Astrocyte of the spinal cord (primary cell): Measurements from ENCODE around the gene MID2.
"Not testable (repeated sequence)": the region's sequence is repeated elsewhere in the genome, so short reads cannot be mapped to it uniquely, and the experiment has no call there.

ENCODE experiments used
- DNase-seq: peaks from one replicate; pipeline ENCODE4 v3.0.0; 2011; ENCODE audit warnings: low read depth, low spot score
- H3K4me3 ChIP-seq: 2 replicates; pipeline ENCODE4 v1.5.1; 2011; ENCODE audit warnings: low read depth, mild to moderate bottlenecking, low read length, moderate library complexity
- CTCF ChIP-seq: IDR thresholded peaks from 2 replicates; pipeline ENCODE4 v1.5.1; 2012; ENCODE audit warnings: low read depth, mild to moderate bottlenecking, low read length, inconsistent platforms
- in situ Hi-C: cut with HindIII; loops from 2 replicates; pipeline ENCODE4 v1.10.0; 2017; ENCODE audit warnings: low sequenced_read_pairs

Gene MID2

GRCh38 chrX:107935664-107936433, 110.2 kb downstream of the MID2 start:
- in situ Hi-C loops = no loop called here
- no peak for DNase-seq
- no peak for TF ChIP-seq CTCF
- H3K4me3 ChIP-seq = peak overlapping the region; percentile 35

GRCh38 chrX:107936434-107936730, 110.7 kb downstream of the MID2 start:
- H3K4me3 ChIP-seq = no peak overlapping the region
- in situ Hi-C loops = no loop called here
- TF ChIP-seq CTCF = no peak
- no peak for DNase-seq

GRCh38 chrX:107940095-107940494, 114.4 kb downstream of the MID2 start:
- no peak overlapping the region for H3K4me3 ChIP-seq
- no peak for DNase-seq
- in situ Hi-C loops = no loop called here
- TF ChIP-seq CTCF = no peak

GRCh38 chrX:107955337-107955736, 129.7 kb downstream of the MID2 start:
- H3K4me3 ChIP-seq, DNase-seq, in situ Hi-C loops: not testable (repeated sequence)

GRCh38 chrX:107968623-107969022, 143.0 kb downstream of the MID2 start:
- no peak overlapping the region for H3K4me3 ChIP-seq
- TF ChIP-seq CTCF = no peak
- DNase-seq = no peak
- in situ Hi-C loops = no loop called here

GRCh38 chrX:107970073-107970472, 144.4 kb downstream of the MID2 start:
- TF ChIP-seq CTCF = no peak
- H3K4me3 ChIP-seq = no peak overlapping the region
- no peak for DNase-seq
- in situ Hi-C loops = no loop called here

GRCh38 chrX:107971636-107972035, 146.0 kb downstream of the MID2 start:
- no peak overlapping the region for H3K4me3 ChIP-seq
- no peak for DNase-seq
- no peak for TF ChIP-seq CTCF
- in situ Hi-C loops = no loop called here
